IMR-90 (cell line): Measurements from ENCODE around the gene CDKN1A. TPM values are rescaled to one million over a fixed set of nuclear protein-coding genes. Genes with fewer than 3 reads are reported as not detected.

Experiments
- ATAC-seq: fragments of 200-7000 bp; cut with Tn5 transposase; 2 replicates; pipeline ENCODE4 v1.9.1; 2020; ENCODE audit warnings: low read depth, mild to moderate bottlenecking, moderate library complexity
- BruUV-seq: library from RNA; stranded (reverse); fragments of 400-500 nt; replicated peaks from 2 replicates; lab custom pipeline; 2021; lab: Mats Ljungman, UMichigan
- CTCF ChIA-PET: fragments of 300-600 bp; formaldehyde crosslinking; extraction: SDS; loops from one replicate; lab custom pipeline; 2021; ENCODE audit warnings: antibody characterized with exemption; lab: Yijun Ruan, JAX
- POLR2A ChIA-PET: fragments of 300-600 bp; sonication (Branson Sonifier 250); formaldehyde crosslinking; loops from one replicate; lab custom pipeline; 2022; ENCODE audit warnings: antibody characterized with exemption; ENCODE audit not compliant: unreplicated experiment; lab: Charles Lee
- DNase-seq: peaks from one replicate; pipeline ENCODE4 v3.0.0; 2013
- H2AFZ ChIP-seq: replicated peaks from 2 replicates; pipeline ENCODE3; 2013; ENCODE audit warnings: low read length, mild to moderate bottlenecking; ENCODE audit not compliant: poor library complexity
- H2AK5ac ChIP-seq: 2 replicates; pipeline ENCODE4 v1.6.1; 2013; ENCODE audit warnings: low read depth, low read length, inconsistent platforms
- H2AK9ac ChIP-seq: replicated peaks from 2 replicates; pipeline ENCODE3; 2013; ENCODE audit warnings: mild to moderate bottlenecking, low read depth, low read length, moderate library complexity; ENCODE audit not compliant: poor library complexity
- H2BK120ac ChIP-seq: 2 replicates; pipeline ENCODE4 v1.6.1; 2013; ENCODE audit warnings: low read depth, low read length, inconsistent platforms
- H2BK15ac ChIP-seq: 3 replicates; pipeline ENCODE4 v1.6.1; 2013; ENCODE audit warnings: low read depth, low read length, inconsistent platforms
- H2BK20ac ChIP-seq: 2 replicates; pipeline ENCODE4 v1.6.1; 2013; ENCODE audit warnings: low read depth, mild to moderate bottlenecking, inconsistent platforms, low read length, moderate library complexity
- H2BK5ac ChIP-seq: 2 replicates; pipeline ENCODE4 v1.6.1; 2013; ENCODE audit warnings: mild to moderate bottlenecking, low read depth, low read length, inconsistent platforms; ENCODE audit not compliant: poor library complexity, severe bottlenecking
- H3K14ac ChIP-seq: replicated peaks from 2 replicates; pipeline ENCODE4 v1.6.1; 2013; ENCODE audit warnings: low read depth, low read length, inconsistent platforms
- H3K18ac ChIP-seq: 2 replicates; pipeline ENCODE4 v1.6.1; 2013; ENCODE audit warnings: low read depth, low read length, control low read depth
- H3K23ac ChIP-seq: 2 replicates; pipeline ENCODE4 v1.6.1; 2013; ENCODE audit warnings: low read depth, low read length, inconsistent platforms
- H3K27ac ChIP-seq: 2 replicates; pipeline ENCODE4 v1.5.1; 2013; ENCODE audit warnings: mild to moderate bottlenecking, control low read depth, low read length; ENCODE audit not compliant: insufficient read depth
- H3K27me3 ChIP-seq: 2 replicates; pipeline ENCODE4 v1.6.1; 2013; ENCODE audit warnings: low read length; ENCODE audit not compliant: control insufficient read depth, insufficient read depth
- H3K36me3 ChIP-seq: 2 replicates; pipeline ENCODE4 v1.6.1; 2013; ENCODE audit warnings: low read length, mixed read lengths; ENCODE audit not compliant: control insufficient read depth, insufficient read depth
- H3K4ac ChIP-seq: 2 replicates; pipeline ENCODE4 v1.6.1; 2013; ENCODE audit warnings: low read depth, low read length, inconsistent platforms
- H3K4me1 ChIP-seq: 2 replicates; pipeline ENCODE4 v1.6.1; 2013; ENCODE audit warnings: low read length, mixed read lengths; ENCODE audit not compliant: control insufficient read depth, insufficient read depth
- H3K4me2 ChIP-seq: 2 replicates; pipeline ENCODE4 v1.6.1; 2013; ENCODE audit warnings: low read depth, mild to moderate bottlenecking, control low read depth, low read length, moderate library complexity
- H3K4me3 ChIP-seq: 2 replicates; pipeline ENCODE4 v1.5.1; 2013; ENCODE audit warnings: low read depth, mild to moderate bottlenecking, control low read depth, low read length, moderate library complexity; ENCODE audit not compliant: insufficient read depth
- H3K56ac ChIP-seq: 2 replicates; pipeline ENCODE4 v1.6.1; 2013; ENCODE audit warnings: low read length, inconsistent platforms; ENCODE audit not compliant: insufficient read depth; ENCODE audit errors: extremely low read depth
- H3K79me1 ChIP-seq, 2 experiments: 2 replicates each; pipeline ENCODE4 v1.6.1; 2013; ENCODE audit warnings: low read length in 2 of 2, inconsistent platforms in 1 of 2, low read depth in 1 of 2
- H3K9ac ChIP-seq: 2 replicates; pipeline ENCODE4 v1.6.1; 2013; ENCODE audit warnings: low read depth, low read length, control low read depth
- H3K9me1 ChIP-seq: 2 replicates; pipeline ENCODE4 v1.6.1; 2013; ENCODE audit warnings: low read length, inconsistent platforms; ENCODE audit not compliant: insufficient read depth
- H3K9me3 ChIP-seq: 2 replicates; pipeline ENCODE4 v1.6.1; 2013; ENCODE audit warnings: low read length; ENCODE audit not compliant: control insufficient read depth, insufficient read depth
- H4K20me1 ChIP-seq: 2 replicates; pipeline ENCODE4 v1.6.1; 2013; ENCODE audit warnings: low read length, inconsistent platforms; ENCODE audit not compliant: insufficient read depth
- H4K5ac ChIP-seq: 2 replicates; pipeline ENCODE4 v1.6.1; 2013; ENCODE audit warnings: mild to moderate bottlenecking, low read depth, low read length, control low read depth
- H4K8ac ChIP-seq, 2 experiments: 2 replicates each; pipeline ENCODE4 v1.6.1; 2013; ENCODE audit warnings: low read depth in 2 of 2, low read length in 2 of 2, control low read depth in 1 of 2, inconsistent platforms in 1 of 2
- H4K91ac ChIP-seq: 2 replicates; pipeline ENCODE4 v1.6.1; 2013; ENCODE audit warnings: low read depth, low read length, inconsistent platforms; ENCODE audit not compliant: insufficient read depth
- BHLHE40 ChIP-seq: fragments of 150-350 bp; IDR thresholded peaks from 2 replicates; pipeline ENCODE4 v1.6.1; 2016; ENCODE audit warnings: mild to moderate bottlenecking, low read depth, low read length
- CEBPB ChIP-seq: IDR thresholded peaks from 2 replicates; pipeline ENCODE4 v1.6.1; 2012; ENCODE audit warnings: low read depth, low read length, improper control_type of control experiment
- CHD1 ChIP-seq: IDR thresholded peaks from 2 replicates; pipeline ENCODE4 v1.6.1; 2012; ENCODE audit warnings: low read depth, low read length, improper control_type of control experiment
- CTCF ChIP-seq: conservative IDR thresholded peaks from 2 replicates; pipeline ENCODE4 v1.5.1; 2012; ENCODE audit warnings: mild to moderate bottlenecking, low read depth, low read length, improper control_type of control experiment
- FOS ChIP-seq: fragments of 150-350 bp; IDR thresholded peaks from 2 replicates; pipeline ENCODE4 v1.6.1; 2016; ENCODE audit warnings: low read depth, low read length
- MAFK ChIP-seq: IDR thresholded peaks from 2 replicates; pipeline ENCODE4 v1.6.1; 2012; ENCODE audit warnings: low read depth, low read length, improper control_type of control experiment
- MAZ ChIP-seq: IDR thresholded peaks from 2 replicates; pipeline ENCODE4 v1.6.1; 2012; ENCODE audit warnings: low read depth, mild to moderate bottlenecking, low read length, improper control_type of control experiment, moderate library complexity, borderline replicate concordance
- NFE2L2 ChIP-seq: fragments of 150-350 bp; IDR thresholded peaks from 2 replicates; pipeline ENCODE4 v1.6.1; 2016; ENCODE audit warnings: low read depth, mild to moderate bottlenecking, low read length
- POLR2A ChIP-seq: IDR thresholded peaks from 2 replicates; pipeline ENCODE4 v1.6.1; 2012; ENCODE audit warnings: mild to moderate bottlenecking, low read depth, low read length
- RAD21 ChIP-seq: IDR thresholded peaks from 2 replicates; pipeline ENCODE4 v1.6.1; 2012; ENCODE audit warnings: low read length, improper control_type of control experiment
- RCOR1 ChIP-seq: IDR thresholded peaks from 2 replicates; pipeline ENCODE4 v1.6.1; 2012; ENCODE audit warnings: mild to moderate bottlenecking, low read length, improper control_type of control experiment; ENCODE audit not compliant: insufficient replicate concordance
- SMC3 ChIP-seq: fragments of 150-350 bp; IDR thresholded peaks from 2 replicates; pipeline ENCODE4 v1.6.1; 2016; ENCODE audit warnings: low read depth, mild to moderate bottlenecking, antibody characterized with exemption, low read length, moderate library complexity
- WGBS, 2 experiments: methylation state at CpG; one replicate each; pipeline versions ENCODE4 v1.1.5 to v1.1.7; 2013; ENCODE audit warnings: missing lambda C conversion rate in 2 of 2; ENCODE audit not compliant: insufficient read length in 1 of 2; ENCODE audit errors: extremely low coverage in 2 of 2; 5-methylcytosine and 5-hydroxymethylcytosine counted together
- dilution Hi-C: fragments of 300-500 bp; cut with HindIII; formaldehyde crosslinking; loops from one replicate; pipeline ENCODE4 v1.14.3; 2018; ENCODE audit warnings: low sequenced_read_pairs; ENCODE audit not compliant: unreplicated experiment
- in situ Hi-C: fragments of 300-500 bp; cut with MboI; formaldehyde crosslinking; loops from 3 replicates; pipeline ENCODE4 v1.14.3; 2019; ENCODE audit warnings: low sequenced_read_pairs, inconsistent platforms, mixed read lengths
- intact Hi-C: fragments of 100-400 bp; cut with micrococcal nuclease; formaldehyde crosslinking; loops from 2 replicates; pipeline ENCODE4 v1.10.0; 2022
- polyA plus RNA-seq, 3 experiments: library from polyadenylated mRNA; depleted of rRNA; stranded (reverse); fragments of >200 nt; gene quantifications; 2 replicates each; pipeline ENCODE4 v1.2.3, GENCODE V29; 2012; ENCODE audit warnings: low replicate concordance in 1 of 3
- total RNA-seq: library from RNA; depleted of rRNA; stranded (reverse); fragments of >200 nt; gene quantifications from 2 replicates; pipeline ENCODE4 v1.2.3, GENCODE V29; 2012
- TF ChIP-seq, protein P1 (sequence below): fragments of 150-350 bp; IDR thresholded peaks from 2 replicates; pipeline ENCODE4 v1.6.1; 2016; ENCODE audit warnings: low read depth, mild to moderate bottlenecking, low read length, moderate library complexity, borderline replicate concordance

Gene CDKN1A
- total and polyA plus RNA-seq, 2 of the 4 experiments (the other 2 are of a cell fraction), result 155 to 576 TPM

- Histone ChIP-seq H3K9me1 (peaks cover 3% of the 10 kb centered on the region; the same call in 1 of the 2 replicates), H3K4me3 (no peak overlapping the region), H4K5ac (no peak overlapping the region), H3K9me3 (peaks cover 3% of the 10 kb centered on the region), H3K23ac (no peak overlapping the region), H2BK5ac (no peak overlapping the region), H4K20me1 (no peaks in the 10 kb centered on the region), H3K4me1 (no peaks in the 10 kb centered on the region), H3K18ac (no peak overlapping the region), H3K79me1 (no peaks in the 10 kb centered on the region), H2BK20ac (no peak overlapping the region), H3K36me3 (no peaks in the 10 kb centered on the region), H2AK5ac (no peak overlapping the region), H3K4ac (no peak overlapping the region), H2BK120ac (no peak overlapping the region), H2AFZ (no peak overlapping the region), H3K27ac (no peak overlapping the region), H2BK15ac (no peak overlapping the region), H3K56ac (no peak overlapping the region), H3K9ac (no peak overlapping the region), H3K27me3 (peaks cover 21% of the 10 kb centered on the region), H4K91ac (no peak overlapping the region), H2AK9ac (no peak overlapping the region), H4K8ac (no peak overlapping the region), H3K4me2 (no peak overlapping the region), H3K14ac (no peak overlapping the region)
- no TSS peak for BruUV-seq
- dilution Hi-C loops (no loop called here), in situ Hi-C loops (loop anchor here (5.0 kb wide), 1 partner anchor 52 kb away; no protein-coding TSS in a partner anchor), intact Hi-C loops (no loop called here)
- ATAC-seq (no peak), DNase-seq (no peak)
- TF ChIP-seq MAZ (no peak), MAFK (no peak), RCOR1 (no peak), SMC3 (no peak), CEBPB (no peak), RAD21 (no peak), POLR2A (no peak), BHLHE40 (no peak), NFE2L2 (no peak), FOS (no peak), CHD1 (no peak), CTCF (no peak)
- TF ChIP-seq, protein P1, sequence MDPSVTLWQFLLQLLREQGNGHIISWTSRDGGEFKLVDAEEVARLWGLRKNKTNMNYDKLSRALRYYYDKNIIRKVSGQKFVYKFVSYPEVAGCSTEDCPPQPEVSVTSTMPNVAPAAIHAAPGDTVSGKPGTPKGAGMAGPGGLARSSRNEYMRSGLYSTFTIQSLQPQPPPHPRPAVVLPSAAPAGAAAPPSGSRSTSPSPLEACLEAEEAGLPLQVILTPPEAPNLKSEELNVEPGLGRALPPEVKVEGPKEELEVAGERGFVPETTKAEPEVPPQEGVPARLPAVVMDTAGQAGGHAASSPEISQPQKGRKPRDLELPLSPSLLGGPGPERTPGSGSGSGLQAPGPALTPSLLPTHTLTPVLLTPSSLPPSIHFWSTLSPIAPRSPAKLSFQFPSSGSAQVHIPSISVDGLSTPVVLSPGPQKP, result no peak
- ChIA-PET POLR2A (no interaction called here), CTCF (interaction anchor here (0.9 kb wide), 1 partner anchor 24 kb away, joined by 3 read pairs; no protein-coding TSS in a partner anchor)
- no CpG with 5 or more reads among the region's 7 CpGs for WGBS, 2 experiments
Observed at GRCh38 chr6:36700071-36700812, 21.7 kb downstream of the CDKN1A start.
